ENCODE data around the gene PRKG1.

The PRKG1 gene

GRCh38 chr10:52100011-52100547, 1025.8 kb downstream of the PRKG1 start:
- DNase-seq = no peak

DNA sequence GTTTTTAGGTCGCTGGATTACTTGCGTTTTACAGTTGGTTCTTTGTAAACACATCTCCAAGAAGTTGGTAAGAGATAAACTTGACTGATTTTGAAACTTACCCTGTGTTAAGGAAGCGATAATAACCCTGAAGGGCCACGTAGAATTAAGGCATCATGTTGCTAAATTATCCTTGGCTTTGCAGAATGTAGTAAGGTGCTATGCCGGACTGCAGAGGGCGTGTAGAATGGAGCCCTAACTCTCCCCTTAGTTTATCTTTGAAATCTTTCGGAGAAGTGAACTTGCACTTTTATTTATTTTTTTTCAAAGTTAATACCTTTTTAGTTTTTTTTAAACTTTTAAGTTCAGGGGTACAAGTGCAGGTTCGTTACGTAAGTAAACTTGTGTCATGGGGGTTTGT, 1031.0 kb downstream of the PRKG1 start:
- DNase-seq = no peak

- DNase-seq = no peak
These were observed 1031.7 kb downstream of the PRKG1 start for GRCh38 chr10:52106011-52106410.

DNA sequence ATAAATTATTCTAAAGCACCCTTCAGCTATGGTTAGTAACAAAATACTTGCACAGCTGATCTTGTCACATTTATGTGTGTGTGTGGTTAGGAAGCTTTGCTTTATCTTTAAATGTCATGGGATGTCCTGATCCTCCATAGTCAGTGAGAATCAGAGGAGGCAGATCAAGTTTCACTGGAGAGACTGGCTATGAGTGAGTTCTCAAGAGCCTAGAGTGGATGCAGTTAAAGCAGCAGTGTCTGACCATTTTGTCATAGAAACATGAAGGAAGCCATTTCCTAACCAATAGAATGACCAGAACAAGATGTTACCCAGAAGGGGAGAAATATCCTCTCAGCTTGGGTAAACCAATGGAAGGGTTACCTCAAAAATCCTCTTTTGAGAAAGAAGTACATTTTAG, 1032.6 kb downstream of the PRKG1 start:
- no peak for DNase-seq

DNA sequence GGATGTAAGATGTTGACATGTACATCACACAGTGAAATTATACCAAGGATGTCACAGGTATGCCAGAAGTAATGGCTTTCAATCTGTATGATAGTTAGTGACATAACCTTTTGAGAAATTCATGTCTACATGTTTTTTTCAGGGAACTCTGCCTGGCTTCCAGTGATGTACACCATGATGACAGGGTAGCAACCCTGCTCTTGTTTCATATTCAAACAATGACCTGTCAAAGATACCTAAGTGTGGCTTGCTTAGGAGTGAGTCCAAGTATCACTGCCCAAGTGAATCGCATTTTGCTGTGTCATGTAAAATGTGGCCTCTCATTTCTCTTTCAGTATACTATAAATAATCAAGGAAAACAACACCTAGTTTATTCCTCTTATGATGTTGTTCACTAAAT, 1033.9 kb downstream of the PRKG1 start:
- DNase-seq = no peak

GRCh38 chr10:52110576-52110975, 1036.3 kb downstream of the PRKG1 start:
- DNase-seq = no peak

GRCh38 chr10:52111101-52111891, 1037.0 kb downstream of the PRKG1 start:
- no peak for DNase-seq

- DNase-seq = no peak
These were observed 1041.5 kb downstream of the PRKG1 start for GRCh38 chr10:52115823-52116222.

GRCh38 chr10:52119507-52119906, 1045.2 kb downstream of the PRKG1 start:
- DNase-seq = no peak

DNA sequence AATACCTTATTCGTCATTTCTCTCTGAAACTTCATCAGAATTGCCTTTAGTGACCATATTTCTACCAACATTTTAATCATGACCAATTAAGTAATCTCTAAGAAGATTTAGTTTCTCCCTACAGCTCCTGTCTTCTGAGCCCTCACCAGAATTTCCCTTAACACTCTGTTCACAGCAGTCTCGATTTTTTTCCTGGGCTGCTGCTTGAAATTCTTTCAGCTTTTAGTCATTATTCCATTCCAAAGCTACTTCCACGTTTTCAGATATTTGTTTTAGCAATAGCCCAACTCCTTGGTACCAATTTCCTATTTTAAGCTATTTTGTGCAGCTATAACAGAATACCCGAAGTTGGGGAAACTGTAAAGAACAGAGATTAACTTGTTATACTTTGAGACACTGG, 1047.4 kb downstream of the PRKG1 start:
- DNase-seq = no peak

DNA sequence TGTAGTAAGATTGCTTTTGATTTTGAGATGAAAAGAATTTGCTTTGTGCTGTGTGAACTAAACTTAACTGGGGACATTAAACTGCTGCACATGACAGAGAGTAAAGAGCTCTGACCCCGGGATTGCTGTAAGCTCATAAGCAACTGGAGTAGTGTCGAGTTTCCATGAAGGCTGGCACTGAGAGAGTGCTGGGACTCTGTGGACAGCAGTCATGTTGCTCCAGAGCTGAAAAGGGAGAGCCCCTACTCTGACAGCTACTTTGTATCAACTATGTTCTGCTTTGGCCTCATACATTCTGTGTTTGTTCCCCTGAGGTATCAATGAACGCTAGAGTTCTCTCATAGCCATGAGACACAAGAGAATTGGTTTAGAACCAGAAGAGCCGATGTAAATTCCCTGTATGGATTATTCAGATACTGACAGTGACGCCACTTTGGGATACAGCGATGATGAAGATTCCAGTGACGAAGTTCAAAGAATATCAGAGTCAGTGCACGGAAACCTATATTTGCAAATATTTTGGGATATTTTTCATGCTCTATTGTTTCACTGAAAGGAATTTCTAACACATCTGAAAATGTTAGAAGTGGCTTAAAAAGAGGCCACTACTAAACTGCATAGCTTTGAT, 1053.9 kb downstream of the PRKG1 start:
- DNase-seq = no peak

GRCh38 chr10:52129410-52130178, 1055.3 kb downstream of the PRKG1 start:
- DNase-seq = no peak

- DNase-seq = no peak
These were observed 1060.8 kb downstream of the PRKG1 start for GRCh38 chr10:52135101-52135500.

DNA sequence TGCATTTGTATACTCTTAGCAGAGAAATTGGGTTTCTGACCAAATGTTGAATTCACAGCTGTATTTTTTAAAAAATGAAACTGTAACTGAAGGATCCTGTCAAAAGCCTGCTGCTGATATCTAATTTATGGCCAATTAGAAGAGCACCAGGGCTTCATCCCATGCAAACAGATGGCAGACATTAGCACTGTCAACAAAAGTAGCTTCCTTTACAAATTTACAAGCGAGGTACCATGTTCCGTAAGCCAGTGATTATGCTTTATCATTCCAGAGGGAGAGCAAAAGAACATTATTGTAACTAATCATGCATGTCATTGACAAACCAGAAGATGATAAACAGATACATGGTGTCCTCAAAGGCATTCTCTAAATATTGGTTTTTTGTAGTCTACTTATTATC, 1062.6 kb downstream of the PRKG1 start:
- DNase-seq = no peak

DNA sequence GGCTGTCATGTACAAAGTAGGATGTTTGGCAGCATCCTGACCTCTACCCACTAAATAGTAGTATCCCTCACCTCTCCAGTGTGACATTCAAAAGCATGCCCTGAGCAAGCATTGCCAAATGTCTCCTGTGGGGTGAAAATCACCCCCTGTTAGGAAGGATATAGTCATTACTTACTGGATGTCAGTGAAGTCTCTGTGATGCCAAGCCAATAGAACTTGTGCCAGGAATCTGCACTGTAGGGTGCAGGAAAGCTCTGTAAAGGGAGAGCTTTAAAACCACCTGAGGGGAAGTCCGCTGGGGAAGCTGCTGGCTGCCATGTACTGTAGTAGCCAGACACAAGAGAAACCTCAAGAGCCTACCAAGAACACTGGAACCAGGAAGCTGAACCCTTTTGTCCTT, 1069.1 kb downstream of the PRKG1 start:
- no peak for DNase-seq

DNA sequence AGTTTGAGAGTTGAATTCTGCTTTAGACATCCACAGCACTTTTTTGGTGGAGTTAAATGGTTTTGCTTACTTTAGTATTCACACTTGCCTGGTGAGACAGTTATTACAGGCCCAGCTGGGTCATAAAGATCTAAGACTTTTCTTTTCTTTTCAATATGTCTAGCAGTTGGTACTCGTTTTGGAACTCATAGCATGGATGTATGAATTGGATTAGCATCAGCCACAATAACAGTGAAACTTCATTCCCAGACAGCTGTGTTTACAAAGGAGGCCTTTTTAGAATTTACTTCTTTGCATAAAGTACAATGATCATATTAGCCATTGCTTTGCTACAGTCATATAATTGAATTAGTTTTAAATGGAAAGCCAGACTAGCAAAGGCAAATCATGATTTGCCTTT, 1071.3 kb downstream of the PRKG1 start:
- DNase-seq = no peak

DNA sequence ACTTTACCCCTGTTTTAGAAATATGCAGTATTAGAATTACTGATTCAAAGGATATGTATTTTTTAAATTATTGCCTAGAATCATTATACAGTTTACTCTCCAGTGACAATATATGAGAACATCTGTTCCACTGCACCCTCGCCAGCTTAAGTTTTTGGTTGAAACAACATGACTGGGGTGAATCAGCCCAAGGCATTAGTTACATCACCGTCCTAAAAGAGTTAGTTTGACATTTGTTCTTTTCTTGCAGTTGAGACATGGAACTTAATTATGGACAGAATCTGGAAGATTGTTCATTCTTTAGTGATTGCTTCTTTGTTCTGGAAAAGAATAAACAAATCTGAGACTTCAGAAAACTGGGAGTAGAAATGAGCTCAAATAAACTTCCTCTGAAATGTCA, 1072.5 kb downstream of the PRKG1 start:
- DNase-seq = no peak

GRCh38 chr10:52170776-52171175, 1096.5 kb downstream of the PRKG1 start:
- no peak for DNase-seq

- no peak for DNase-seq
These were observed 1098.3 kb downstream of the PRKG1 start for GRCh38 chr10:52172581-52172980.

DNA sequence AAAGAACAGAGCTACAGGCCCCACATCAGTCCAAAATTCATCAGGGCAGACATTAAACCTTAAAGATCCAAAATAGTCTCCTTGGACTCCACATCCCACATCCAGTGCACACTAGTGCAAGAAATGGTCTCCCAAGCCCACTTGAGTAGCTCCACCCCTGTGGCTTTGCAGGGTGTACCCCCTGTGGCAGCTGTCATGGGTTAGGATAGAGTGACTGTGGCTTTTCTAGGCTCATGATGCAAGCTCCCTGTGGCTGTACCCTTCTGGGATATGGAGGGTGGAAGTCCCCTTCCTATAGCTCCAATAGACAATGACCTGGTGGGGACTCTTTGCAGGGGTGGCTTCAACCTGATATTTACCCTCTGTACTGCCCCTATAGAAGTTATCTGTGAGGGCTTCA, 1111.0 kb downstream of the PRKG1 start:
- no peak for DNase-seq

DNA sequence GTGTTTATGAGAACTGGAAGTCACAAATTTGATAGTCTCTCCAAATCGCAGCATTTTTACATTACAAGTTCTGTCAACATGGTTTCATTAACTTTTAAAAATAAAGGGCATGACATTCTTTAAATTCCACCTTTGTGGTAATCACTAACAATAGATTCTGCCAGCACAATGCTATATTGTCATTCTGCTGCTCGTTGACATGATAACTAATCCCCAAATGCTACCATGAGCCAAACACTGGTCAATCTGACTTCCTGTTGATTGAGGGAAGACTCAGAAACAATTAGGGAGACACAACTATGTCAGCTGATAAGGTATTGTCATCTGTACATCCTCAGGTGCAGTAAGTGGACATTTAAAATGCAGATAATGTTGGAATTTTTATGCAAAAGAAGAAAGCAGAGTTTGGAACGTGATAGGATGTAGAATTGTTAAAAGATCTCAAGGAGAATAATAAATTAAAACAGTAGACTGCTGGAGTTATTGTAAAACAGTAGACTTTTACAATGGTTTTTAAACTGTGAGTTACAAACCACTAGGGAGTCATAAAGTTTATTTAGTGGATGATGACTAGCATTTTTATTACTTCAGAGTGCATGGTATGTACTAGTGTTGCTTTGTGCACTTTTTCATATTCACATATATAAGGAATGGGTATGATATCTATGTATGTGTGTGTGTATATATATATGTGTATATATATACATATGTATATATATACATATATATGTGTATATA, 1113.4 kb downstream of the PRKG1 start:
- DNase-seq = no peak

GRCh38 chr10:52191049-52191448, 1116.8 kb downstream of the PRKG1 start:
- no peak for DNase-seq

DNA sequence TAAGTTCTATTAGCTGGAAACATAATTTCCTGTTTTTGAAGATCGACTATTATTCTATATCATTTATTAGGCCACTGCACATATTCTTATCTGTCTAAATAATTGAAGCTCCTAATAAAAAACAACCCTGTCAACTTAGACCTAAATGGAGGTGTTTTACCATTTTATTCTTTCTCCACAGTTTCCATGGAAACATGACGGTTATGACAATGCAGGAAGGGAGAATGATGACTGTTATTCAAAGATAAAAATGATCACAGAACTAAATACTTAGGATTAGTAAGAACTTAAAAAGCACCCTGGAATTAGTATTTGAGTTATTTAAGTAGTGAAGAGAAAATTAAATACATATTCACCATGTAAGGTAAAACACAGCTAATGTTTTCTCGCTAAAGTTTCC, 1119.9 kb downstream of the PRKG1 start:
- no peak for DNase-seq
